ENCODE data around the gene ATAD1. TPM values are rescaled to one million over a fixed set of nuclear protein-coding genes. Genes with fewer than 3 reads are reported as not detected.
"Not testable (repeated sequence)": the region's sequence is repeated elsewhere in the genome, so short reads cannot be mapped to it uniquely, and the experiment has no call there.

Gene ATAD1
- total and polyA plus RNA-seq, 7 donors, result 38.6 to 84.6 (median 58.5) TPM

DNA sequence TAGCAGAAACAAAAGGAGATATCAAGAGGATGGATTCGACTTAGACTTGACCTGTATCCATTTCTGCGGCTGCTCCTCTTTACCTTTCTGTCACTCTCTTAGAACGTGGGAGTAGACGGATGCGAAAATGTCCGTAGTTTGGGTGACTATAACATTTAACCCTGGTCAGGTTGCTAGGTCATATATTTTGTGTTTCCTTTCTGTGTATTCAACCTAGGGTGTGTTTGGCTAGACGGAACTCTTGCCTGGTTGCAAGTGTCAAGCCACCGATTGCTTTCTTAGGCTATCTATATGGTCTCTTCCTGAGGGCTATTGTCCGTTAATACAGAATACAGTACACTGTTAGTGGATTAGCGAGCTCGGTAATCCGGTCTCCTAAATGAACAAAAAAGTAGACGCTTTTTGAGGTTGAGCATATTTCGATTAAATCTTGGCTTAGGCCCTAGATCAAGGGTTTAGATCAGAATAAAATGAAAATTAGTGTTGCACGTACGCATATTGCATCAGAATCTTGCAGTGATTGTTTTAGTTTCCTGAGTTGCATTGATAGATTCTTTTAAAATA lies 46.6 kb upstream of the ATAD1 start:
- DNase-seq, result no peak
- WGBS, 3 donors, result 0% methylated on average over 16 of the region's 16 CpGs
- intact Hi-C loops (cut with DNase I), result loop anchor here (5.0 to 10.0 kb wide), 7 partner anchors 63 to 523 kb away; no protein-coding TSS in a partner anchor
- no peaks in the 10 kb centered on the region for H3K36me3 ChIP-seq (ENCODE audit: insufficient read depth in 1 of 2, low read depth in 1 of 2)
- H3K4me3 ChIP-seq, result peak overlapping the region; percentile 77
- no peak for ATAC-seq
- H3K9me3 ChIP-seq, result no peaks in the 10 kb centered on the region
- no peaks in the 10 kb centered on the region for H3K27me3 ChIP-seq (ENCODE audit: insufficient read depth in 3 of 3, low read length in 2 of 3)
- H3K27ac ChIP-seq, result peak overlapping the region; percentile 94
- H3K4me1 ChIP-seq, result peaks cover 16% of the 10 kb centered on the region
- TF ChIP-seq, protein P1, sequence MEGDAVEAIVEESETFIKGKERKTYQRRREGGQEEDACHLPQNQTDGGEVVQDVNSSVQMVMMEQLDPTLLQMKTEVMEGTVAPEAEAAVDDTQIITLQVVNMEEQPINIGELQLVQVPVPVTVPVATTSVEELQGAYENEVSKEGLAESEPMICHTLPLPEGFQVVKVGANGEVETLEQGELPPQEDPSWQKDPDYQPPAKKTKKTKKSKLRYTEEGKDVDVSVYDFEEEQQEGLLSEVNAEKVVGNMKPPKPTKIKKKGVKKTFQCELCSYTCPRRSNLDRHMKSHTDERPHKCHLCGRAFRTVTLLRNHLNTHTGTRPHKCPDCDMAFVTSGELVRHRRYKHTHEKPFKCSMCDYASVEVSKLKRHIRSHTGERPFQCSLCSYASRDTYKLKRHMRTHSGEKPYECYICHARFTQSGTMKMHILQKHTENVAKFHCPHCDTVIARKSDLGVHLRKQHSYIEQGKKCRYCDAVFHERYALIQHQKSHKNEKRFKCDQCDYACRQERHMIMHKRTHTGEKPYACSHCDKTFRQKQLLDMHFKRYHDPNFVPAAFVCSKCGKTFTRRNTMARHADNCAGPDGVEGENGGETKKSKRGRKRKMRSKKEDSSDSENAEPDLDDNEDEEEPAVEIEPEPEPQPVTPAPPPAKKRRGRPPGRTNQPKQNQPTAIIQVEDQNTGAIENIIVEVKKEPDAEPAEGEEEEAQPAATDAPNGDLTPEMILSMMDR (IDR thresholded peaks at IDR 0.05), result no peak

DNA sequence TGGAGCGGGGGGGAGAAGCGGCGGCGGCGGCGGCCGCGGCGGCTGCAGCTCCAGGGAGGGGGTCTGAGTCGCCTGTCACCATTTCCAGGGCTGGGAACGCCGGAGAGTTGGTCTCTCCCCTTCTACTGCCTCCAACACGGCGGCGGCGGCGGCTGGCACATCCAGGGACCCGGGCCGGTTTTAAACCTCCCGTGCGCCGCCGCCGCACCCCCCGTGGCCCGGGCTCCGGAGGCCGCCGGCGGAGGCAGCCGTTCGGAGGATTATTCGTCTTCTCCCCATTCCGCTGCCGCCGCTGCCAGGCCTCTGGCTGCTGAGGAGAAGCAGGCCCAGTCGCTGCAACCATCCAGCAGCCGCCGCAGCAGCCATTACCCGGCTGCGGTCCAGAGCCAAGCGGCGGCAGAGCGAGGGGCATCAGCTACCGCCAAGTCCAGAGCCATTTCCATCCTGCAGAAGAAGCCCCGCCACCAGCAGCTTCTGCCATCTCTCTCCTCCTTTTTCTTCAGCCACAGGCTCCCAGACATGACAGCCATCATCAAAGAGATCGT lies 46.0 kb upstream of the ATAD1 start:
- Histone ChIP-seq H3K4me3 (peak overlapping the region; percentile 77), H3K4me1 (peaks cover 11% of the 10 kb centered on the region), H3K27ac (peak overlapping the region; percentile 94)
- ATAC-seq (peak; percentile 4 to 32 (median 12)), DNase-seq (peak; percentile 40 to 68)
- not testable (repeated sequence) for H3K9me3 ChIP-seq; H3K36me3 ChIP-seq (ENCODE audit: insufficient read depth in 1 of 2, low read depth in 1 of 2); H3K27me3 ChIP-seq (ENCODE audit: insufficient read depth in 3 of 3, low read length in 2 of 3)
- intact Hi-C loops (cut with DNase I), result loop anchor here (5.0 to 10.0 kb wide), 6 partner anchors 93 to 523 kb away; no protein-coding TSS in a partner anchor
- 0 to 1% (median 0%) methylated on average over 30 to 47 of the region's 47 CpGs for WGBS, 3 donors

DNA sequence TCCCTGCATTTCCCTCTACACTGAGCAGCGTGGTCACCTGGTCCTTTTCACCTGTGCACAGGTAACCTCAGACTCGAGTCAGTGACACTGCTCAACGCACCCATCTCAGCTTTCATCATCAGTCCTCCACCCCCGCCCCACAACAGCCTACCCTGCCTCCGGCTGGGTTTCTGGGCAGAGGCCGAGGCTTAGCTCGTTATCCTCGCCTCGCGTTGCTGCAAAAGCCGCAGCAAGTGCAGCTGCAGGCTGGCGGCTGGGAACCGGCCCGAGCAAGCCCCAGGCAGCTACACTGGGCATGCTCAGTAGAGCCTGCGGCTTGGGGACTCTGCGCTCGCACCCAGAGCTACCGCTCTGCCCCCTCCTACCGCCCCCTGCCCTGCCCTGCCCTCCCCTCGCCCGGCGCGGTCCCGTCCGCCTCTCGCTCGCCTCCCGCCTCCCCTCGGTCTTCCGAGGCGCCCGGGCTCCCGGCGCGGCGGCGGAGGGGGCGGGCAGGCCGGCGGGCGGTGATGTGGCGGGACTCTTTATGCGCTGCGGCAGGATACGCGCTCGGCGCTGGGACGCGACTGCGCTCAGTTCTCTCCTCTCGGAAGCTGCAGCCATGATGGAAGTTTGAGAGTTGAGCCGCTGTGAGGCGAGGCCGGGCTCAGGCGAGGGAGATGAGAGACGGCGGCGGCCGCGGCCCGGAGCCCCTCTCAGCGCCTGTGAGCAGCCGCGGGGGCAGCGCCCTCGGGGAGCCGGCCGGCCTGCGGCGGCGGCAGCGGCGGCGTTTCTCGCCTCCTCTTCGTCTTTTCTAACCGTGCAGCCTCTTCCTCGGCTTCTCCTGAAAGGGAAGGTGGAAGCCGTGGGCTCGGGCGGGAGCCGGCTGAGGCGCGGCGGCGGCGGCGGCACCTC lies 45.3 kb upstream of the ATAD1 start, which contains the start of the genes KLLN and PTEN:
Gene KLLN (minus strand): TSS at position 481 of the 891 bp plus-strand sequence. CDS start 1,046 bp downstream, outside the sequence.
Gene PTEN (plus strand): TSS at position 573 of the 891 bp plus-strand sequence. CDS start 845 bp downstream, outside the sequence.
- Histone ChIP-seq H3K9me3 (no peaks in the 10 kb centered on the region), H3K27ac (peak within 1 kb of the TSS; percentile 94), H3K27me3 (ENCODE audit: insufficient read depth in 3 of 3, low read length in 2 of 3) (no peaks in the 10 kb centered on the region), H3K4me3 (peak within 1 kb of the TSS; percentile 77), H3K36me3 (ENCODE audit: insufficient read depth in 1 of 2, low read depth in 1 of 2) (no peaks in the 10 kb centered on the region), H3K4me1 (peaks cover 4% of the 10 kb centered on the region)
- DNase-seq (peak; percentile 90 to 95), ATAC-seq (peak; percentile 70 to 76 (median 74))
- TF ChIP-seq, protein P1 (IDR thresholded peaks at IDR 0.05), result no peak
- WGBS, 3 donors, result 0 to 1% (median 1%) methylated on average over 51 to 87 of the region's 89 CpGs
- intact Hi-C loops (cut with DNase I), result loop anchor here (5.0 to 10.0 kb wide), 6 partner anchors 94 to 524 kb away; no protein-coding TSS in a partner anchor

DNA sequence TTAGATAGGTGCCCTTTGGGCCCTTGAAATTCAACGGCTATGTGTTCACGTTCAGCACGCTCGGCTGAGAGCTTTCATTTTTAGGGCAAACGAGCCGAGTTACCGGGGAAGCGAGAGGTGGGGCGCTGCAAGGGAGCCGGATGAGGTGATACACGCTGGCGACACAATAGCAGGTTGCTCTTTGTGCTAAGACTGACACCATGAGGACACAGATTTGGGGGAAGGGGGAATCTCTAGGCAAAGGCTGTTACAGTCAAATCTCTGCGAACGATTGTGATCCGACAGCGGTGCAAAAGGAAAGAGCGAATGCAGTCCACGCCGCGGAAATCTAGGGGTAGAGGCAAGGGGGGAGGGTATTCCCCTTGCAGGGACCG lies 44.6 kb upstream of the ATAD1 start:
- H3K4me1 ChIP-seq, result no peaks in the 10 kb centered on the region
- H3K27ac ChIP-seq, result peak overlapping the region; percentile 94
- no peaks in the 10 kb centered on the region for H3K9me3 ChIP-seq
- TF ChIP-seq, protein P1 (IDR thresholded peaks at IDR 0.05), result no peak
- peak overlapping the region; percentile 77 for H3K4me3 ChIP-seq
- DNase-seq (no peak), ATAC-seq (peak in 2 of 4 donors; percentile 8 to 9)
- 0 to 1% (median 0%) methylated on average over 21 of the region's 21 CpGs for WGBS, 3 donors
- intact Hi-C loops (cut with DNase I), result loop anchor here (5.0 to 10.0 kb wide), 6 partner anchors 95 to 525 kb away; no protein-coding TSS in a partner anchor
- no peaks in the 10 kb centered on the region for H3K36me3 ChIP-seq (ENCODE audit: insufficient read depth in 1 of 2, low read depth in 1 of 2)
- no peaks in the 10 kb centered on the region for H3K27me3 ChIP-seq (ENCODE audit: insufficient read depth in 3 of 3, low read length in 2 of 3)

Data from psoas muscle (tissue), 8 donors.